Rectal smooth muscle tissue (tissue), 1 donor: ENCODE measurements around the gene RTBDN.

Experiments
- H3K27ac ChIP-seq: one replicate; pipeline ENCODE4 v1.7.0; 2013; ENCODE audit warnings: low read depth, low read length, inconsistent platforms
- H3K27me3 ChIP-seq: one replicate; pipeline ENCODE4 v1.7.0; 2013; ENCODE audit warnings: low read length; ENCODE audit not compliant: control insufficient read depth, insufficient read depth
- H3K36me3 ChIP-seq: one replicate; pipeline ENCODE4 v1.7.0; 2013; ENCODE audit warnings: low read length; ENCODE audit not compliant: control insufficient read depth, insufficient read depth
- H3K4me1 ChIP-seq: one replicate; pipeline ENCODE4 v1.7.0; 2013; ENCODE audit warnings: low read length; ENCODE audit not compliant: control insufficient read depth, insufficient read depth
- H3K4me3 ChIP-seq: one replicate; pipeline ENCODE4 v1.7.0; 2013; ENCODE audit warnings: low read length
- H3K9ac ChIP-seq: one replicate; pipeline ENCODE4 v1.7.0; 2013; ENCODE audit warnings: low read length

RTBDN gene

DNA sequence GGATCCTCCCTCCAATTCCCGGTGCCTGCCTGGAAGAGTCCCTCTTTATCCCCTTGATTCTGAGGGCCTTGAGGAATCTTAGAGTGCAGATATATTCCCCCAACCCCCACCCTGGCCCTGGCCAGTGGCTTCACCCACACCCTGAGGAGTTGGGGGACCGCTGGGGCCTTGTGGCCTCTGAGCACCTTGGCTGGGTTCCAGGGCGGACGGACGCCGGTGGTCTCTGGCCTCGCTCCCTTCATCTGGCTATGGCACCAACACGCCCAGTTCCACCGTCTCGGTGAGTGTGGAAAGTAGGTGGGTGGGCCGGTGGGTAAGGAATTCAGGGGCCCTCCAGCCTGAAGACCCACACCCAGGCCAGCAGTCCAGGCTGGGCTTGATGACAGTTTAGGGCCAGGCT, 8.9 kb upstream of the RTBDN start:
- no peak overlapping the region for H3K9ac ChIP-seq
- no peak overlapping the region for H3K4me3 ChIP-seq
- H3K36me3 ChIP-seq: no peaks in the 10 kb centered on the region
- H3K27me3 ChIP-seq: peaks cover 17% of the 10 kb centered on the region
- no peak overlapping the region for H3K27ac ChIP-seq
- no peaks in the 10 kb centered on the region for H3K4me1 ChIP-seq

- no peaks in the 10 kb centered on the region for H3K4me1 ChIP-seq
- H3K36me3 ChIP-seq: no peaks in the 10 kb centered on the region
- H3K9ac ChIP-seq: no peak overlapping the region
- no peak overlapping the region for H3K4me3 ChIP-seq
- no peak overlapping the region for H3K27ac ChIP-seq
- H3K27me3 ChIP-seq: peaks cover 20% of the 10 kb centered on the region
These were observed 8.1 kb upstream of the RTBDN start for GRCh38 chr19:12842511-12842910.

GRCh38 chr19:12841094-12841493, 6.7 kb upstream of the RTBDN start:
- peaks cover 20% of the 10 kb centered on the region for H3K27me3 ChIP-seq
- H3K9ac ChIP-seq: no peak overlapping the region
- H3K4me1 ChIP-seq: no peaks in the 10 kb centered on the region
- no peaks in the 10 kb centered on the region for H3K36me3 ChIP-seq
- H3K27ac ChIP-seq: no peak overlapping the region
- no peak overlapping the region for H3K4me3 ChIP-seq

DNA sequence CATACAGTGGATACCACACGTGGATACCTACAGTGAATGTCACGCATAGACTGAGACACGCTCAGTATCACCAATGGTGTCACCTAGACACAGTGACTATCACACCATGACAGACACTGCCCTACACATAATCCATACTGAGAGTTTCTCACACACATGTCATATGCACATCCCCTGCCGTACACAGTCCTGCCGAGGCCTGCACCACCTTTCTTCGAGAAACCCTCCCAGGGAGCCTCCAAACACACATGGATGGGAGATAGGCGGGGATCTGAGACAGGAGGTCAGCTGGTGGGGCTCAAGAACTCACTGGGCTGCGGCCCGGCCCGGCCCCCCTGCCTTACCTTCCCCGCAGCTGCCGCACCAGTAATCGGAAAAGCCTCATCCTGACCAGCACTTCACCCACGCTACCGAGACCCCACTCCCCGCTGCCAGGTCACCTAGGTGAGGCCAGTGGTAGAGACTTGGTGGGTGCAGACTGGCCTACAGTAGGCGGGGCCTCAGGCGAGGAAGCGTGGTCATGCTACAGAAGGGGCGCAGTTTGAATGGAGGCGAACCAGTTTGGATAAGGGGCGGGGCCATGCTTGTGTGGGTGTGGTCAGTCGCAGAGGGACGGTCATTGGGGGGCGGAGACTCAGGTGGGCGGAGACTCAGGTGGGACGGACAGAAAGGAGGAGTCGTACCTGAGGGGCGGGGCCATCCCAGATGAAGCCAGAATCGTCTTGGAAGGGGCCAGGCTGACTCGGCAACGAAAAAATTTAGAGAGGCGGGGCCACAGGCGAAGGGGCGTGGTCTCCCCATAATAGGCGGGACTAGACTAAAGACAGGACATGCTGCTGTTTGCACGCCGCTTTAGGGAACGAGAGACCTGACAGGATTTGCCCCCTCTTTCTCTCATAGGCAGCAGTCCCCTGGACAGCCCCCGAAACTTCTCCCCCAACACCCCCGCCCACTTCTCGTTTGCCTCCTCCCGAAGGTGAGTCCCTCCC, 6.0 kb upstream of the RTBDN start:
- Histone ChIP-seq H3K27me3 (peaks cover 22% of the 10 kb centered on the region), H3K27ac (no peak overlapping the region), H3K4me3 (no peak overlapping the region), H3K4me1 (no peaks in the 10 kb centered on the region), H3K9ac (no peak overlapping the region), H3K36me3 (no peaks in the 10 kb centered on the region)

- H3K36me3 ChIP-seq: no peaks in the 10 kb centered on the region
- peaks cover 35% of the 10 kb centered on the region for H3K27me3 ChIP-seq
- H3K27ac ChIP-seq: no peak overlapping the region
- H3K4me3 ChIP-seq: no peak overlapping the region
- H3K9ac ChIP-seq: no peak overlapping the region
- H3K4me1 ChIP-seq: no peaks in the 10 kb centered on the region
These were observed 4.7 kb upstream of the RTBDN start for GRCh38 chr19:12838886-12839756.

- H3K9ac ChIP-seq: no peak within 1 kb of the TSS
- H3K4me3 ChIP-seq: no peak within 1 kb of the TSS
- no peaks in the 10 kb centered on the region for H3K4me1 ChIP-seq
- H3K36me3 ChIP-seq: no peaks in the 10 kb centered on the region
- H3K27me3 ChIP-seq: peaks cover 36% of the 10 kb centered on the region
- no peak within 1 kb of the TSS for H3K27ac ChIP-seq
These were observed 4.0 kb upstream of the RTBDN start, which contains the start of gene MAST1 for GRCh38 chr19:12838182-12838885. TSS of gene MAST1 (plus strand) at chr19:12838515. CDS start at chr19:12838573, 58 bp downstream.

GRCh38 chr19:12837225-12837624, 2.8 kb upstream of the RTBDN start:
- Histone ChIP-seq H3K4me3 (no peak overlapping the region), H3K27me3 (peaks cover 43% of the 10 kb centered on the region), H3K36me3 (no peaks in the 10 kb centered on the region), H3K4me1 (no peaks in the 10 kb centered on the region), H3K9ac (no peak overlapping the region), H3K27ac (no peak overlapping the region)

DNA sequence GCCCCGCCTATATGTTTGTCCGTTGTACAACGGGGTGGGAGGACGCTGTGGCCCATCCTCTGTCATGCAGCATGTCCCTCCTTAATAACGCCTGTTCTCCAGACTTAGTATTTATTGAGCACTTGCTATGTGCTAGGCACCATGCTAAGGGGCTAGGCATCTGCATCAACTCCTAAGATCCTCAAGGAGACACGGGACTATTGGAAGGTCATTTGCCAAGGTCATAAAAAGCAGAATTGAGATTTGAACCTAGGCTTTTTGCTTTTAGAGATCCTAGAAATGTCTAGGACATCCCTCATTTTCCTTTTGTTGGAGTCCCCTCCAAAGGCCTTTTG, 2.1 kb upstream of the RTBDN start:
- peaks cover 42% of the 10 kb centered on the region for H3K27me3 ChIP-seq
- no peak overlapping the region for H3K9ac ChIP-seq
- no peak overlapping the region for H3K27ac ChIP-seq
- no peaks in the 10 kb centered on the region for H3K36me3 ChIP-seq
- H3K4me1 ChIP-seq: no peaks in the 10 kb centered on the region
- no peak overlapping the region for H3K4me3 ChIP-seq

DNA sequence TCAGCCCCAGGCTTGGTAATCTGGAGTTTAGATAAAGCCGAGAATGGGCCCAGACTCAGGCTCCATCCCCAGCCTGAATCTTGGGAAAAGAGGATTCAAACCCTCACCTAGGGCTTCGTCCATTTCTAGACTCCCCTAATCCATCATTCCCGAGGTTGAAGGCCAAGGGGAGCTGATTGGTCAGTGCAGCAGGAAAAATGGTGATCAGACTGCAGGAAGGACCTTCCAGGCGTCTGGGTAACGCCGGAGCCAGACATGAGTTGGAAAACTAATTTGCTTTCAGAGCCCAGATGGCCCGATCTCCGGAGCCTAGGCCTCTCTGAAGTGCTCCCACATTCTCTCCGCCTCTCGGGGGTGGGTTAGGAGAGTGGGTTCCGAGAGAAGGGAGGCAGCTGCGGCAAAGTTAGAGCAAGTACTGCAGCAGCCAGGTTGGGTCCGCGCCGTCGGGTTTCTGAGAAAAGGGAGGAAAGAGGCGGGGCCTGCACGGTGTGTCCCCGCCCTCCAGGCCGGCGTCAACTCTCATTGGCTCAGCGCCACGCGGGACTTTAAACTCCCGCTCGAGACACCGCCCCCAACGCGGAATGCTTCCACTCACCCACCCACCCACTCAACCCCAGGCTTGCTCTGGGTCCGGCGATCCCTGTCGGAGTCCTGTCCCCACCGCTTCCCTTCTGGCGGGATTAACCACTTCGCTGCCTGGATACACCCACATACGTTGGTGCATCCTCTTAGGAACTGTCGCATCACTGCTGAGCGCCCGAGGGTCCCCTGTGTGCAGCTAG, 788 bp upstream of the RTBDN start:
- H3K27me3 ChIP-seq: peaks cover 37% of the 10 kb centered on the region

DNA sequence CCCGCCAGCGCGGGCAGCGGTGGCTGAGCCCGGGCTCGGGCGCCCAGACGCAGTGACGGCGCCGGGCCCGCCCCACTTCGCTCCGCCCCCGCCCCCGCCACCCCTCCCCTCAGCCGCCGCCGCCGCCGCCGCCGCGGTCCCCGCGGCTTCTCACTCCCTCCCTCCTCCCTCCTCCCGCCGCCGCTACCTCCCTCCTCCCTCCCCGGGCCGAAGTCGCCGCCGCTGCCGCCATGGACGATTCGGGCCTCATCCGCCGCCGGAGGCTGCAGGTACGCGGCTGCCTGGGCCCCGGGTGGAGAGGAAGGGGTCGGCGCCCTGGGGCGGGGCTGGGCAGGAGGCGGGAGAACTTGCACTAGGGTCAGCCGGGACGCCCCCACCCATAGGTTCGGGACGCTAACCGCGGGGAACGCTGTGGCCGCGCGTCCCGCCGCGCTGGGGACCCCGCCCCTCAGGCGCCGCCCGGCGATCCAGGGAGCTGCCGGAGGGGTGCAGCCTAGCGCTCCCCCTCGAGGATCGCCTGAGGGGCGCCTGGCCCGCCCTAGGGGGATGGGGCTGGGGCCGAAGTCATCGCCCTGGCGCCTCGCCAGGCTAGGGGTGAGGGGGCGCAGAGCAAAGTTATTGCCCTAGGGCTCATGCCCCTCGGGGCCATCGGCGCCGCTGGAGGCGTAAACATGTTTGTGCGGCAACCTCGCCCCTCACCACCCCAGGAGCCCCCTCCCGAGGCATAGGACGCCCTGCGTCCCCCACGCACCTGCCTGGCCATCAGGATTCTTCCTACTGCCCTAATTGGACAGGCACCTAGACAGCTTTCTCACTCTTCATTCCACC, 427 bp downstream of the RTBDN start:
- Histone ChIP-seq H3K4me3 (peak overlapping the region; percentile 19), H3K27ac (no peak overlapping the region), H3K9ac (no peak overlapping the region), H3K27me3 (peaks cover 43% of the 10 kb centered on the region), H3K4me1 (no peaks in the 10 kb centered on the region), H3K36me3 (no peaks in the 10 kb centered on the region)

More for the DNA sequence above, 788 bp upstream of the RTBDN start:
- Histone ChIP-seq H3K27ac (no peak overlapping the region), H3K4me3 (no peak overlapping the region), H3K36me3 (no peaks in the 10 kb centered on the region), H3K9ac (no peak overlapping the region), H3K4me1 (no peaks in the 10 kb centered on the region)

GRCh38 chr19:12833418-12833737, 1.0 kb downstream of the RTBDN start:
- no peak overlapping the region for H3K9ac ChIP-seq
- peaks cover 41% of the 10 kb centered on the region for H3K27me3 ChIP-seq
- H3K36me3 ChIP-seq: no peaks in the 10 kb centered on the region
- no peaks in the 10 kb centered on the region for H3K4me1 ChIP-seq
- H3K4me3 ChIP-seq: no peak overlapping the region
- no peak overlapping the region for H3K27ac ChIP-seq
